Right atrium auricular region (tissue), 2 donors: Measurements from ENCODE around the gene VAPA. TPM values are rescaled to one million over a fixed set of nuclear protein-coding genes. Genes with fewer than 3 reads are reported as not detected.
A peak's percentile ranks its signal among the peaks of the same experiment; 100 is the strongest.

Experiments
- DNase-seq: peaks from one replicate; pipeline ENCODE4 v3.0.0-alpha.2; 2019; ENCODE audit warnings: low spot score
- H3K27ac ChIP-seq, 2 donors: fragments of 200-600 bp; sonication (generic); 1 replicate in 1 of 2; 2 replicates in 1 of 2; pipeline ENCODE4 v1.5.1; 2016 to 2019
- H3K27me3 ChIP-seq, 2 donors: fragments of 200-600 bp; sonication (generic); one replicate each; pipeline versions ENCODE4 v1.5.1 to v1.6.0; 2017 to 2019
- H3K36me3 ChIP-seq: fragments of 200-600 bp; sonication (generic); one replicate; pipeline ENCODE4 v1.5.1; 2016
- H3K4me1 ChIP-seq, 2 donors: fragments of 200-600 bp; sonication (generic); one replicate each; pipeline versions ENCODE4 v1.5.1 to v1.6.0; 2017 to 2019
- H3K4me3 ChIP-seq, 2 donors: fragments of 200-600 bp; sonication (generic); 1 replicate in 1 of 2; 2 replicates in 1 of 2; pipeline ENCODE4 v1.5.1; 2017 to 2019; ENCODE audit warnings: mild to moderate bottlenecking in 1 of 2, moderate library complexity in 1 of 2
- H3K9me3 ChIP-seq, 2 donors: fragments of 200-600 bp; sonication (generic); one replicate each; pipeline ENCODE4 v1.5.1; 2019
- CTCF ChIP-seq, 2 donors: fragments of 200-600 bp; sonication (generic); IDR thresholded peaks; one replicate each; pipeline ENCODE4 v1.5.1; 2019; ENCODE audit warnings: antibody characterized with exemption in 2 of 2
- total RNA-seq, 2 donors: library from RNA; depleted of rRNA; stranded (reverse); fragments of >200 nt; gene quantifications; one replicate each; pipeline ENCODE4 v1.1.0, GENCODE V29; 2016

Gene VAPA
- total RNA-seq, 2 donors from 2014 or later = 213 to 227 TPM

- peaks cover 0 to 95% of the 10 kb centered on the region in 2 donors for H3K4me1 ChIP-seq
- H3K27ac ChIP-seq = peak overlapping the region; percentile 29 to 44
- no peaks in the 10 kb centered on the region for H3K9me3 ChIP-seq
- DNase-seq = no peak
- H3K4me3 ChIP-seq = no peak overlapping the region
- no peak for TF ChIP-seq CTCF (IDR thresholded peaks at IDR 0.05)
- H3K36me3 ChIP-seq = no peaks in the 10 kb centered on the region
- no peaks in the 10 kb centered on the region for H3K27me3 ChIP-seq
Observed at GRCh38 chr18:9925369-9925768, 11.6 kb downstream of the VAPA start.

GRCh38 chr18:9925795-9926194 is 12.0 kb downstream of the VAPA start:
- TF ChIP-seq CTCF (IDR thresholded peaks at IDR 0.05) = no peak
- Histone ChIP-seq H3K4me3 (no peak overlapping the region), H3K27me3 (no peaks in the 10 kb centered on the region), H3K27ac (peak overlapping the region in 1 of 2 donors; percentile 44), H3K9me3 (no peaks in the 10 kb centered on the region), H3K4me1 (peaks cover 0 to 95% of the 10 kb centered on the region in 2 donors), H3K36me3 (no peaks in the 10 kb centered on the region)
- no peak for DNase-seq

- no peak for DNase-seq
- H3K27ac ChIP-seq = no peak overlapping the region
- no peaks in the 10 kb centered on the region for H3K36me3 ChIP-seq
- no peaks in the 10 kb centered on the region for H3K9me3 ChIP-seq
- H3K27me3 ChIP-seq = no peaks in the 10 kb centered on the region
- H3K4me3 ChIP-seq = no peak overlapping the region
- TF ChIP-seq CTCF (IDR thresholded peaks at IDR 0.05) = no peak
- H3K4me1 ChIP-seq = peaks cover 0 to 93% of the 10 kb centered on the region in 2 donors
Observed at GRCh38 chr18:9926223-9926894, 12.5 kb downstream of the VAPA start.

GRCh38 chr18:9926977-9927376 is 13.2 kb downstream of the VAPA start:
- no peak for DNase-seq
- Histone ChIP-seq H3K27me3 (no peaks in the 10 kb centered on the region), H3K27ac (no peak overlapping the region), H3K4me1 (peaks cover 0 to 98% of the 10 kb centered on the region in 2 donors), H3K4me3 (no peak overlapping the region), H3K36me3 (no peaks in the 10 kb centered on the region), H3K9me3 (no peaks in the 10 kb centered on the region)
- no peak for TF ChIP-seq CTCF (IDR thresholded peaks at IDR 0.05)

- TF ChIP-seq CTCF (IDR thresholded peaks at IDR 0.05) = peak in 1 of 2 donors; percentile 23
- Histone ChIP-seq H3K27me3 (no peaks in the 10 kb centered on the region), H3K9me3 (no peaks in the 10 kb centered on the region), H3K4me1 (peaks cover 0 to 94% of the 10 kb centered on the region in 2 donors), H3K27ac (no peak overlapping the region), H3K4me3 (no peak overlapping the region), H3K36me3 (peaks cover 4% of the 10 kb centered on the region)
- no peak for DNase-seq
Observed at GRCh38 chr18:9927392-9928063, 13.7 kb downstream of the VAPA start.
